Stimulated activated CD8-positive, alpha-beta memory T cell treated with anti-CD3 and anti-CD28 coated beads, Interleukin-2, amount 100 ng/mL, for 1 hour (primary cell): Measurements from ENCODE around the gene ZFAND4.
"Not testable (repeated sequence)": the region's sequence is repeated elsewhere in the genome, so short reads cannot be mapped to it uniquely, and the experiment has no call there.

ENCODE experiments used
- DNase-seq, 2 donors: peaks; one replicate each; pipeline ENCODE4 v3.0.0-alpha.2; 2020; ENCODE audit warnings: low read depth in 2 of 2

ZFAND4 gene

DNA sequence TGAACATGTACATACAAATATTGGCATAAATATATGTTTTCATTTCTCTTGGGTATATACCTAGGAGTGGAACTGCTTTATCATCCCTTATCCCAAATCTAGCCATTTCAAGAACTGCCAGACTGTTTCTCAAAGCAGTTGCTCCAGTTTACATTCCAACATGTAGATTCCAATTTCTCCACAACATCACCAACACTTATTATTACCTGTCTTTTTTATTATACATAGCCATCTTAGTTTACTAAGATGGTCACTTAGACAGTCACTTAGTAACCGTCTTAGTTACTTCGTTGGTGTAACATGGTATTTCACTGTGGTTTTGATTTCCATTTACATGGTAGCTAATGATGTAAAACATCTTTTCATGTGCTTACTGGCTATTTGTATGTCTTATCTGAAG, 82.7 kb downstream of the ZFAND4 start:
- no peak for DNase-seq

DNA sequence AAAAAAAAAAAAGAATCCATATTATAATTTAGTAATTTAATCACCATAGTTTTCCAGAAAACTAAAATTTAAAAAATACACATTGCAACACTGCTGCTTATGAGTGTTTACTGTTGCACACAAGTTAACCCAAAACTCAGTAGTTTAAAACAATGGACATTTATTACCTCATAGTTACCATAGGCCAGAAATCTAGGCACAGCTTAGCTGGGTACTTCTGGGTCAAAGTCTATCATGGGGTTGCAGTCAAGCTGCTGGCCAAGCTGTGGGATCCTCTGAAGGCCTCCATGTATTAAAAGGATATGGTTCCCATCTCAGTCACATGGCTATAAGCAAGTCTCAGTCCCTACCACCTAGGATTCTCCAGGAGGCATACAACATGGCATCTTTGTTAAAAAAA, 83.6 kb downstream of the ZFAND4 start:
- DNase-seq: no peak

DNA sequence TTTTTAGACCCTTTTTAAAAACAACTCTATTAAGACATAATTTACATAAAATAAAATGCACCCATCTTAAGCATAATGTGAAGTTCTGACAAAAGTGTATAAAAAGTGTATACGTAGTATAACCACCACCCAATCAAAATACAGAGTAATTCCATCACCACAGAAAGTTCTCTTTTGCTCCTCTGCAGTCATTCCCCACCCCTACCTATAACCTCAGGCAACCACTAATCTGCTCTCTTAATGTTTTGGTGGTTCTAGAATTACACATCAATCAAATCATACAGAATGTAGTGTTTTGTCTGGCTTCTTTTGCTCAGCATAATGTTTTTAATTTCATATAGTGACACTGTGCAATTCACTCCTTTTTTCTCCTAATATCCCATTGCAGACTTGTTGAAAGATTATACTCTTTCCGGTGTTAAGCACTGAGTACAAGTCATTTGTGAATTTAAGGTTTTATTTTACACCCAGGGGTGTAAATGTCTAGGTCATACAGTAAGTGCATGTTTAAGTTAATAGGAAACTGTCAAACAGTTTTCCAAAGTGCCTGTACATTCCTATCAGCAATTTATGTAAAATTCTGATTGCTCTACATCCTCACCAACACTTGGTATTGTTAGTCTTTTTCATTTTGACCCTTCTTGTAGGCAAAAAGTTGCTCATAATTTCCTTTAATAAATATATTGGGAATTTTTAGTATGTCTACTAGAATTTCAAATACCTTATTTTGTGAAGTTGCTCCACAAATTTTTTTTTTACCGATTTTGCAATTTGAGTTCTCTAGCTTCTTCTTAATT, 86.3 kb downstream of the ZFAND4 start:
- DNase-seq: no peak

DNA sequence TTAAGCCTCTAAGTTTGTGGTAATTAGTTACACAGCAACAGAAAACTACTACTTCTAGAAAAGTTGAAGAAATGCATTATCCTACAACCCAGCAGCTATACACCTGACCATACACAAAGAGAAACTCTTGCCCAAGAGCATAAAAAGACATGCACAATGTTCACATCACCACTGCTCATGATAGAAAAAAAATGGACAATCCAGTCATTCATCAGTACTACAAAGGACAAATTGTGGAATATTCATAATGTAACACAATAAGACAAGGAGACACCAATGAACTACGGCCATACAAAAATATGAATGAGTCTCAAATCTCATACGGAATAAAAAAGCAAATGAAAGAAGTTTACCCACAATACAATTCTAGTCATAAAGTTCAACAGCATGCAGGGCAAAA, 87.4 kb downstream of the ZFAND4 start:
- DNase-seq: no peak

DNA sequence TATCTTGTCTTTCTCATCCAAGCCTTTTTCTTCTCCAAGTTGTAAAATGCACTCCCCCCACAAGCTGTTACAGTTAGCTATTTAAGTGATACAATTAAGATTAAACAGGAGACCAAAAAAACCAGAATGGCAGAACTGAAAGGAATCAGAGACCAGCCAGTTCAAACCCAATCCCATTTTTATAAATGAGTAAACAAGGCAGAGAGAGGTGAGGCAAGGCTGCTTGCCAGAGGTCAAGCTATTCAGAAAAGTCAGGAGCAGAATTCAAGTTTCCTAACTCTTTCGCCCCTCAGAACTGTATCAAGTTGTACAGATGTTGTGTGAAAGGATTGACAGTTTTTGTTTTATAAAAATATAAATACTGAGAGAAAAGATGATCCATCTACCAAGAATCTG, 90.2 kb downstream of the ZFAND4 start:
- no peak for DNase-seq

DNA sequence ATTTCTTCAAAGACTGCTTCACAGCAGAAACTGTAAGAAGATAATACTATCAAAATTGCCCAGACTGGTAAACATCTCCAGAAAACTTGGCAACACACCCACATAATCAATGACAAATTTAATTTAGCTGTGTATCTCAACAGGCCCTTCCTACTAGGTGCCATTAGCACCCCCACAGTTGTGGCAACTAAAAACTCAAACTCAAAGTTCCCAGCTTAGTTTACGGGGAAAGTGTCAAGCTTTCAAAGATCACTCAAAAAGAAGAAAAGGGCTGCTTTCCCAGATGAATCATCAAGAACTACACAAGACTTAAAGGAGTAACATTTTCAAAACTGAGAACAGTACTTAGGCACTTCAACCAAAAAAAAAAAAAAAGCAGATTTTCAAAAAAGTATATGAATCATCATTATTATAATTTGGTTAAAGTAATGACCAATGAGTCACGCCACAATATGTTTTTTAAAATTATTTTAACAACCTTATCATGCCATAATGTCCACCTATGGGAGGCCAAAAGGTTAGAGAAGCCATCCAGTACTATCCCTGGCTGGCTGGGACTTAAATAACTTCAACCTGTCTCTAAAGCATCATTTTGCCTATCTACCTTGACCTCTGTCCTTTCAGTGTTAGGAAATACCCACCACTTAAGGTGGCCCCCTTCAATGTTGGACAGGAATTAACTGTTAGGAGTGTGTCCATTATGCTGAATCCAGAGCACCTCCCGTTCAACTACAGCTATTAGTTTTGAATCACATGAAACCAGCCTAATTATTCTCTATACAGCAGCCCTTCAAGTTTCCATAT, 90.8 kb downstream of the ZFAND4 start:
- DNase-seq: no peak

DNA sequence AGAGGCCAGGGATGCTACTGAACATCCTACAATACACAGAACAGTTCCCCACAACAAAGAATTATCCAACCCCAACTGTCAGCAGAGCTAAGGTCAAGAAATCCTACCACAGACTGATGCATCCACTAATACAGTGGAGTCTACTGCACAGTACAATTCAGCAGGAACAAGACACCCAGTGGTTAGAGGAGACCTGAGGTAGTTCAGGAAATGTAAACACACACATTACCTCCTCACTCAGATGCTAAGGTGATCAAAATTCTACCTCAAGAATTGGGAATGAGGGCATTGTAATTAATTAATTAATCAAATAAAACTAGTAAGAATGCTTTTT, 91.4 kb downstream of the ZFAND4 start:
- no peak for DNase-seq

DNA sequence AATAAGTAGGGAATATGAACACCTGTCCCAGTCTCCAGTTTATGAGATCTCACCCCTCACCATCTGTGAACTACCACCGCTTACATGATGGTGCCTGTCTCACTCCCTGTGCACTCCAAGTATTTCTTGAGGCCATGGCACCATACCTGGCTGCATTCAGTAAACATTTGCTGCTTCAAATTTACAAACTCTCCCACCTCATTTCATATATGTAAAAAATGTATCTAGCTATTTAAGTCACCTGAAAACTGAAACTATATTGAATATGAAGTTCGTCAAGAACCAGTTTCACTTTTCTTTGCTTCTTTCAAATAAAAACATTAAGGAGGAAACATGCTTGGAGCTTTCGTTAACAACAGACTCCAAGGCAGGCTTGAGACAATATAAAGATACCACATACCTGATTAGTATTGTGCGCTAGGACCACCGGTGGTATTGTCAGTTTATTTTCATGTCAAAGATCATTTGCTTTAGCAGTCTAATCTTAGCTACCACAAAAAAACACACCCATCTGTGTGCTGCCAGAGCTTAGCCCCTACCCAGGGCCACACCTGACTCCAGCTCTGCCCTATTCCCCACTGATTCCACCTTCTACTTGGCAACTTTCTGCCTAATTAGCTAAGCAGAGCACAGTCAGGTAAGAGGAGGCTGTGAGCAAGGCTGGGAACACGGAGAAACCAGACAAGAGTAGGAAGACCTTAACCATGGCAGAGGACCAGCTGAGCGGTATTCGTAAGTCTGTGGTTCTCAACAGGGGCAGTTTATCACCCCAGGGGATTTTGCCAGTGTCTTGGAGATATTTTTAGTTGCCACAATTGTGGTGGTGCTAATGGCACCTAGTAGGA, 92.0 kb downstream of the ZFAND4 start:
- no peak for DNase-seq

DNA sequence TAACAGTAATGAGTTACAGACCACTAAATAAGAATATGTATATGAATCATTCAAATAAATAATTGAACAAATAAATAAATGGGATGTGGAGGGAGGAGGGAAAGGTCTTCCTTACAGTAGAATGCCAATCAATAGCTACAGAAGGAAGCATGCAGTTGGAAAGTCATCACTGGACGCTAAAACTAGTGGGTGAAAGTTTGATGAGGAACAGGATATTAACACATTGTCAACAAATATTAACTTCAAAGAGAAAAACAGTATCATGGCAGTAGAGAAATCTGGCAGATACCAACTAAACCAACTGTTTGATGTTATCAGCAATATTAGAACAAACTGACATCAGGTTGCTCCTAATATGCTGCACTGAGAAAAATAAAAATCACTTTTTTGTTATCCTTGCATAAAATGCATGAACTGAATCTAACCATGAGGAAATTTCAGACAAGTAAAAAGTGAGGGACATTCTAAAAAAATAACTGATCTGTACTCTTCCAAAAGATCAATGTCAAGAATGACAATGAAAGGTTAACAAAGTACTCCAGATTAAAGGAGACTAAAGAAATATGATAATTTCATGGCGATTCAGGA, 94.1 kb downstream of the ZFAND4 start:
- no peak for DNase-seq

DNA sequence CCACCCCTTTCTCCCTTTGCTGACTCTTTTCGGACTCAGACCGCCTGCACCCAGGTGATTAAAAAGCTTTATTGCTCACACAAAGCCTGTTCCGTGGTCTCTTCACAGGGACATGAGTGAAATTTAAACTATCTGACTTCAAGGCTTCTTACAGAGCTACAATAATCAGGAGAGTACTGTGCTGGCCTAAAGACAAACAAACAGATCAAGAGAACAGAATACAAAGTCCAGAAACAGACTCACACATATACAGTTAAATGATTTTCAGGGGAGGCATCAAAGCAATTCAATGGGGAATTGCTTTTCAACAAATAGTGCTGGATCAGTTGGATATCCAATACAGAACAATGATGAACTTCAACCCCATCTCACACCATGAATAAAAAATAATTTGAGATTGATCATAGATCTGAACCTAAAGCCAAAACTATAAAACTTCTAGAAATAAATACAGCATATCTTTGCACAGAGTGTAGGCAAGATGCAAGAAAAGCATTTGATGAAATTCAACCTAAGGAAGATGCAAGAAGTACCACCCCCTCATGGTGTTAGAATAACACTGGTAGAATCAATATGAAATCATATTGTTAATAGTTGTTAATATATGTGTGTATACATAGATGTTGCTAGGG, 96.5 kb downstream of the ZFAND4 start:
- no peak for DNase-seq

DNA sequence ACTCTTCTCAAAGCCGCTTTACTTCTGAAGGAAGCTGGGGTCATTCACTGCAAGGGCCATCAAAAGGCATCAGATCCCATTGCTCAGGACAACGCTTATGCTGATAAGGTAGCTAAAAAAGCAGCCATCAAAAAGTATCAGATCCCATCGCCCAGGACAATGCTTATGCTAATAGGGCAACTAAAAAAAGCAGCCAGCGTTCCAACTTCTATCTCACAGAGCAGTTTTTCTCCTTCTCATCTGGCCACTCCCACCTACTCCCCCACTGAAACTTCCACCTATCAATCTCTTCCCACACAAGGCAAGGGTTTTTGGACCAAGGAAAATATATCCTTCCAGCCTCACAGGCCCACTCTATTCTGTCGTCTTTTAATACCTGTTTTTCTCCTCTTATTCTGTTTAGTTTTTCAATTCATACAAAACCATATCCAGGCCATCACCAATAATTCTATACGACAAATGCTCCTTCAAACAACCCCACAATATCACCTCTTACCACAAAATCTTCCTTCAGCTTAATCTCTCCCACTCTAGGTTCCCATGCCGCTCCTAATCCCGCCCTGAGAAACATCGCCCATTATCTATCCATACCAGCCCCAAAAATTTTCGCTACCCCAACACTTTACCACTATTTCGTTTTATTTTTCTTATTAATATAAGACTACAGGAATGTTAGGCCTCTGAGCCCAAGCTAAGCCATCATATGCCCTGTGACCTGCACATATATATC, 97.4 kb downstream of the ZFAND4 start:
- DNase-seq: not testable (repeated sequence)

DNA sequence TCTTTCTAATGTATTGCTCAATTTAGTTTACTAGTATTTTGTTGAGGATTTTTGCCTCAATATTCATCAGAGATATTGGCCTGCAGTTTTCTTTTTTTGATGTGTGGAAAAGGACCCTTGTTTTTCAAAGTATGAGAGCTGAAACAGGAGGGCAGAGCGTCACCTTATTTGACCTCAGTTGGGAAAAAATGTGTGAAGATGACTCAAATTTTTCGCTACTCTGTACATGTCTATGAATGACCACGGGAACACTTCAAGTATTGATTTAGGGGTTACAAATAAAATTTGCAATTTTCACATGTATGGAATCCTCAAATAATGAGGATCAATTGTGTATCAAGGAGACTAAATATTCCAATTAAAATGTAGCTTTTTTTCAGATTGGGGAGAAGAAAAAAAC, 103.1 kb downstream of the ZFAND4 start:
- no peak for DNase-seq

DNA sequence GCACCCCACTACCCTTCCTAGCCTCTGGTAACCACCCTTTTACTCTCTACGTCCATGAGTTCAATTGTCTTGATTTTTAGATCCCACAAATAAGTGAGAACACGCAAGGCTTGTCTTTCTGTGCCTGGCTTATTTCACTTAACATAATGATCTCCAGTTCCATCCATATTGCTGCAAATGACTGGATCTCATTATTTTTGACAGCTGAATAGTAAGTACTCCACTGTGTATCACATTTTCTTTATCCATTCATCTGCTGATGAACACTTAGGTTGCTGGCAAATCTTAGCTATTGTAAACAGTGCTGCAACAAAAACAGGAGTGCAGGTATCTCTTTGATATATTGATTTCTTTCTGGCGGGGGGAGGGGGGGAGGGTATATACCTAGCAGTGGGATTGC, 106.2 kb downstream of the ZFAND4 start:
- DNase-seq: no peak
